ENCODE measurements around the gene AMBRA1.
"Not testable (repeated sequence)": the region's sequence is repeated elsewhere in the genome, so short reads cannot be mapped to it uniquely, and the experiment has no call there.

AMBRA1 gene

DNA sequence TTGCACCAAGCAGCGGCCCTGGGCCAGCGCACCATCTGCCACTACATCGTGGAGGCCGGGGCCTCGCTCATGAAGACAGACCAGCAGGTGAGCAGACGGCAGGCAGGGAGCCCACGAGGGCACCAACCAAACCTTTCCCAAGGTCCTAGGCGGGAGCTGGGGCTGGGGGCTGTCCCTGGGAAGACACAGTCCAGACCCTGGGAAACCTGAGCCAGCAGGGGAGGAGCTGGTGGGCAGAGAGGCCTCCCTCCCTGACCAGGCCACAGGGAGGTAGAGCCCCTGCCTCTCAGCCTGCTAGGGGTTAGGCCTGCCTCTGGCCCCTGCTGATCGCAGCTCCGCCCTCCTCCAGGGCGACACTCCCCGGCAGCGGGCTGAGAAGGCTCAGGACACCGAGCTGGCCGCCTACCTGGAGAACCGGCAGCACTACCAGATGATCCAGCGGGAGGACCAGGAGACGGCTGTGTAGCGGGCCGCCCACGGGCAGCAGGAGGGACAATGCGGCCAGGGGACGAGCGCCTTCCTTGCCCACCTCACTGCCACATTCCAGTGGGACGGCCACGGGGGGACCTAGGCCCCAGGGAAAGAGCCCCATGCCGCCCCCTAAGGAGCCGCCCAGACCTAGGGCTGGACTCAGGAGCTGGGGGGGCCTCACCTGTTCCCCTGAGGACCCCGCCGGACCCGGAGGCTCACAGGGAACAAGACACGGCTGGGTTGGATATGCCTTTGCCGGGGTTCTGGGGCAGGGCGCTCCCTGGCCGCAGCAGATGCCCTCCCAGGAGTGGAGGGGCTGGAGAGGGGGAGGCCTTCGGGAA lies 214.1 kb downstream of the AMBRA1 start:
- H3K27me3 ChIP-seq (ENCODE audit: insufficient read depth, low read length); H3K27ac ChIP-seq (ENCODE audit: low read length); H3K4me1 ChIP-seq (ENCODE audit: insufficient read depth, low read length); H3K9me3 ChIP-seq (ENCODE audit: insufficient read depth, low read depth, low read length): not testable (repeated sequence)
- Histone ChIP-seq H3K36me3 (ENCODE audit: insufficient read depth, low read depth, low read length) (peaks cover 40% of the 10 kb centered on the region), H3K9ac (ENCODE audit: low read depth, low read length) (peak overlapping the region; percentile 41; the same call in 1 of the 2 replicates), H3K4me3 (ENCODE audit: low read length) (peak overlapping the region; percentile 75; the same call in 1 of the 2 replicates)

DNA sequence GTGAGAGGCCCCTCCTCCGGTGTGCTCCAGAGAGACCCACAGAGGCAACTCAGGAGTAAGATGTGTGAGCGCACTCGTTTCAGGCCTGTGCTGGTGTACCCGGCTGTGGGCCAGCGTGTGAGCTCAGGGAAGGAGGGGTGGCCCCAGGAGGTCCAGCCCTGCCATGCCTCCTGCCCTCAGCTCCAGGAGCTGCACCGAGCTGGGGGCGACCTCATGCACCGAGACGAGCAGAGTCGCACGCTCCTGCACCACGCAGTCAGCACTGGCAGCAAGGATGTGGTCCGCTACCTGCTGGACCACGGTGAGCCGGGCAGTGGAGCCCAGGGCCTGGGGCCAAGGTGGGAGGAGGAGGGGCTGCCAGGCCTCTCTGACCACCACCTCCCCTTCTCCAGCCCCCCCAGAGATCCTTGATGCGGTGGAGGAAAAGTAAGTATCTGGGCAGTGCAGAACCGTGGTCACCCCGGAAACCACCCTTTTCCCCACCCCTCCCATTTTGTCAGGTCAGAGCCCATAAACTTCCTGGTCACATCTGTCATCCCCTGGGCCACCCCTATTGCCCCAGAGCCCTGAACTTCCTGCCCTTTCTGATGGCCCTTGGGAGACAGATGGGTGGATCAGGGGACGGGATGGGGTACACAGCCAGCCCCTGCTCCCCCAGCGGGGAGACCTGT lies 214.9 kb downstream of the AMBRA1 start:
- H3K9me3 ChIP-seq (ENCODE audit: insufficient read depth, low read depth, low read length), result no peaks in the 10 kb centered on the region
- H3K4me3 ChIP-seq (ENCODE audit: low read length), result peak overlapping the region; percentile 75; the same call in 1 of the 2 replicates
- H3K4me1 ChIP-seq (ENCODE audit: insufficient read depth, low read length), result peaks cover 3% of the 10 kb centered on the region; the same call in 1 of the 2 replicates
- H3K9ac ChIP-seq (ENCODE audit: low read depth, low read length), result peak overlapping the region; percentile 41; the same call in 1 of the 2 replicates
- H3K36me3 ChIP-seq (ENCODE audit: insufficient read depth, low read depth, low read length), result peaks cover 46% of the 10 kb centered on the region
- no peaks in the 10 kb centered on the region for H3K27me3 ChIP-seq (ENCODE audit: insufficient read depth, low read length)
- no peak overlapping the region for H3K27ac ChIP-seq (ENCODE audit: low read length)

DNA sequence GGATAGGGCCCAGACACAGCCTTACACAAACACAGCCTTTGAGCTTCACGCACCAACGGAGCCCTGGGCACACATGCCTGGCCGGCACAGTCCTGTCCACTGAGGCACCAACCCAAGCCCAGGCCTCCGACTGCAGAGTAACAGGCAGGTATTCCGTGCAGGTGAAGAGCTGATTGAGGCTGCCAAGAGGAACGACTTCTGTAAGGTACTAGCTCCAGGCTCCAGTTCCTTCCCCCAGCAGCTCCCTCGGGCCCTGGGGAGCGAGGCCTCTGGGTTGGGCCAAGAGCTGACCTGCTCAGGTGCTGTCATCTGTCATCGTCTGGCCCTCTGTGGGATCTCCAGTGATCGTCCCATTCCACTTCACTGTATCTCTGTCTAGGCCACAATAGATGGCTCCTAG lies 215.5 kb downstream of the AMBRA1 start:
- peaks cover 3% of the 10 kb centered on the region; the same call in 1 of the 2 replicates for H3K4me1 ChIP-seq (ENCODE audit: insufficient read depth, low read length)
- H3K9ac ChIP-seq (ENCODE audit: low read depth, low read length), result no peak overlapping the region
- H3K36me3 ChIP-seq (ENCODE audit: insufficient read depth, low read depth, low read length), result peaks cover 44% of the 10 kb centered on the region
- no peaks in the 10 kb centered on the region for H3K27me3 ChIP-seq (ENCODE audit: insufficient read depth, low read length)
- H3K9me3 ChIP-seq (ENCODE audit: insufficient read depth, low read depth, low read length), result no peaks in the 10 kb centered on the region
- no peak overlapping the region for H3K4me3 ChIP-seq (ENCODE audit: low read length)
- H3K27ac ChIP-seq (ENCODE audit: low read length), result no peak overlapping the region

DNA sequence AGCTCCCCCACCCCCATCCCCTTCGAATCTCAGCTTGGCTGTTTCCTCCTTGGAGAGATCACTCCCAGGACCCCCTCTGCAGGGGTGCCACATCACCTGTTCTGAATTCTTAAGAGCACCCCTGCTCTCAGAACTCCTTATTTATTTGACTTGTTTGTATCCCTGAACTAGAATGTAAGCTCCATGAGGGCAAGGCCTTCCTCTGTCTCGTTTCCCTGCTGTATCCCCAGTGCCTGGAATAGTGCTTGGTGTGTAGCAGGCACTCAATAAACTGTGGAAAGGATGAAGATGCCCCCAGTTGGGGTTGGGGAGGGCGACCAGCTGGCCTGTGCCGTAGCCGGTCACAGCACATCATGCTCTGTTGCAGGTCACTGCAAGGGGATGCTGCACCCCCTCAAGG lies 216.0 kb downstream of the AMBRA1 start:
- no peak overlapping the region for H3K27ac ChIP-seq (ENCODE audit: low read length)

DNA sequence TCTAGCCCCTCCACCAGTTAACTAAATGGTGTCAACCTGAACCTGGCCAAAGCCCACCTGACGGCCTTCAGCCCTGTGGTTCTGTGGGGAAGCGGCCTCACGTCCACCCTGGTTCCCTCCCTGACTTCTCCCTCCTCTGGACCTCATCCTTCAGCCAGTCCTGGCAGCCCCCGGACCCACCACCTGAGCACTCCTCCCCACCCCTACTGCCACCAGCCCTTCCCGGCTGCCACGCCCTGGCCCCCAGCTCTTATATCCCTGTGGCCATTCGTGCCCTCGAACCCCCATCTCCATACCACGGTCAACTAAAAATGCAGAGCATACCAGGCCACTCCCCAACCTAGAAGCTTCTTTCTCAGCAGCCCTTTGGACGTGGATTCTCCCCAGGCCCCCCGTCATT lies 216.5 kb downstream of the AMBRA1 start:
- Histone ChIP-seq H3K36me3 (ENCODE audit: insufficient read depth, low read depth, low read length) (peaks cover 46% of the 10 kb centered on the region), H3K4me1 (ENCODE audit: insufficient read depth, low read length) (no peaks in the 10 kb centered on the region), H3K27ac (ENCODE audit: low read length) (no peak overlapping the region), H3K4me3 (ENCODE audit: low read length) (no peak overlapping the region), H3K27me3 (ENCODE audit: insufficient read depth, low read length) (no peaks in the 10 kb centered on the region), H3K9me3 (ENCODE audit: insufficient read depth, low read depth, low read length) (no peaks in the 10 kb centered on the region), H3K9ac (ENCODE audit: low read depth, low read length) (no peak overlapping the region)

More for the DNA sequence above, 216.0 kb downstream of the AMBRA1 start:
- Histone ChIP-seq H3K36me3 (ENCODE audit: insufficient read depth, low read depth, low read length) (peaks cover 43% of the 10 kb centered on the region), H3K27me3 (ENCODE audit: insufficient read depth, low read length) (no peaks in the 10 kb centered on the region), H3K4me3 (ENCODE audit: low read length) (no peak overlapping the region), H3K4me1 (ENCODE audit: insufficient read depth, low read length) (peaks cover under 1% of the 10 kb centered on the region; the same call in 1 of the 2 replicates), H3K9ac (ENCODE audit: low read depth, low read length) (no peak overlapping the region), H3K9me3 (ENCODE audit: insufficient read depth, low read depth, low read length) (no peaks in the 10 kb centered on the region)

DNA sequence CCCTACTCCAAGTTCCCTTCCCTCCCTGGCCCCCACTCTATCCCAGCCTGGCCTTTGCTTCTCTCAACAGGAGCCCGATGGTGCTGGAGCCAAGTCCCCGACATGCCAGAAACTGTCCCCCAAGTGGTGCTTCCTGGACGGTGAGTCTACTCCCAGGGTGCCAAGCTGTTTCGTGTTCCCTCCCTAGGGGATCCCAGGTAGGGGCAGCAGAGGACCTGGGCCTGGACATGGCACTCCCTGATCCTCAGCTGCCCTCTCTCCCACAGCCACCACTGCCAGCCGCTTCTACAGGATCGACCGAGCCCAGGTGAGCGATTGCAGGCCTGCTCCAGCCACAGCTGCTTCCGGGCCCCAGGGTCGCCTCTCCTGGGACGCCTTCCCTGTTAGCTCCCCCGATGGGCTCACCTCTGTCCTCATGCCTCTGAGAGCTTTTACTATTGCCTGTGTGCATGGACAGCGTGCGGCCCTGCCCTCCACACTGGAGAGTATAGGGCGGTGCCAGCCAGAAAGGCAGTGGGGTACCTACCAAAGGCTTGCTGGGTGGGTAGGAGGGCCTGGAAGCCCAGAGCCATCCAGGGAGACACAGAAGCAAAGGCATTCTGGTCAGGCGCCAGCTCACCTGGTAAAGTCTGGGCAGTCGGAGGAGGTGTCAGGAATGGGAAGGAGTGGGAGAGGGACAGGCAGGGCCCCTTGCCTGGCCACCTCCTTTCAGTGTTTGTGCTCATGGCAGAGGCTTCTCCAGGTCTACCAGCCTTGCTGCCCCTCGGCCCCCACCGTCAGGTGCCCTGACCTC lies 217.4 kb downstream of the AMBRA1 start:
- Histone ChIP-seq H3K4me3 (ENCODE audit: low read length) (no peak overlapping the region), H3K4me1 (ENCODE audit: insufficient read depth, low read length) (no peaks in the 10 kb centered on the region), H3K9ac (ENCODE audit: low read depth, low read length) (no peak overlapping the region), H3K9me3 (ENCODE audit: insufficient read depth, low read depth, low read length) (no peaks in the 10 kb centered on the region), H3K27me3 (ENCODE audit: insufficient read depth, low read length) (no peaks in the 10 kb centered on the region), H3K27ac (ENCODE audit: low read length) (no peak overlapping the region), H3K36me3 (ENCODE audit: insufficient read depth, low read depth, low read length) (peaks cover 54% of the 10 kb centered on the region)

DNA sequence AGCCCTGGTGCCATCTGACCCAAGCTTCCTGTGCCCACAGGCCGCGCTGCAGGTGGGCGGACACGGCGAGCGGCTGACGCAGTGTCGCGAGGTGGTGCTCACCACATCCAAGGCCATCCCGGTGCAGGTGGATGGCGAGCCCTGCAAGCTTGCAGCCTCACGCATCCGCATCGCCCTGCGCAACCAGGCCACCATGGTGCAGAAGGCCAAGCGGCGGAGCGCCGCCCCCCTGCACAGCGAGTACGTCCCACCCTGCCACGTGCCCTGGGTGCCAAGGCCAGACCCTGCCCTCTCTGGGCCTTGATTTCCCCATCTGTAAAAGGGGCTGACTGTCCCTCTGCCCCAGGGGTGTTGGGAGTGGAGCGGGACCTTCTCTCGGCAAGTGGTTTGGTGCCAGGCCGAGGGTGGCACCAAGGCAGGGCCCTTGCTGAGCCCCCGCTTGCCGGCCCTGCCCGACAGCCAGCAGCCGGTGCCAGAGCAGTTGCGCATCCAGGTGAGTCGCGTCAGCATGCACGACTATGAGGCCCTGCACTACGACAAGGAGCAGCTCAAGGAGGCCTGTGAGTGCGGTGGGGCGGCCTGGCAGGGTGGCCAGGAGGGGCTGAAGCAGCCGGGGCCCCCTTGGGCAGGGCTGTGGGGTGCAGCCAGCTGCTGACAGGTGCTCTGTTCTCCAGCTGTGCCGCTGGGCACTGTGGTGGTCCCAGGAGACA lies 218.3 kb downstream of the AMBRA1 start:
- no peaks in the 10 kb centered on the region for H3K27me3 ChIP-seq (ENCODE audit: insufficient read depth, low read length)
- H3K36me3 ChIP-seq (ENCODE audit: insufficient read depth, low read depth, low read length), result peaks cover 55% of the 10 kb centered on the region
- H3K9me3 ChIP-seq (ENCODE audit: insufficient read depth, low read depth, low read length), result no peaks in the 10 kb centered on the region
- no peak overlapping the region for H3K4me3 ChIP-seq (ENCODE audit: low read length)
- H3K27ac ChIP-seq (ENCODE audit: low read length), result no peak overlapping the region
- H3K4me1 ChIP-seq (ENCODE audit: insufficient read depth, low read length), result no peaks in the 10 kb centered on the region
- no peak overlapping the region for H3K9ac ChIP-seq (ENCODE audit: low read depth, low read length)

DNA sequence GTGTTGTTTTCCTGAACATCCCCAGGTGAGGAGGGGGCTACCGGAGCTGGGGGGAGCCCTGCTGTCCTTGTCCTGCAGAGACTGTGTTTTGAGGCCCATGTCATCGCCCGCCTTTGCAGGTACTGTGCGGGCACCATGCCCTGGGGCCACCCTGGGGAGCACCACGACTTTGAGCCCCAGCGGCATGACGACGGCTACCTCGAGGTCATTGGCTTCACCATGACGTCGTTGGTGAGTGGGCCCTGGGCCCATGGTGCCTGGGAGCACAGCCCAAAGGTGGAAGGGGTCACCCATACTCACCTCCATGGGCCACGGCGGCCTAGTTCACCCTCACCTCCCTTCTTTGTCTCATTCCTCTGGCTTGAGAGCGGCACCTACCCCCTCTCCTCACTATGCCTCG lies 219.0 kb downstream of the AMBRA1 start:
- H3K9ac ChIP-seq (ENCODE audit: low read depth, low read length), result no peak overlapping the region
- H3K27ac ChIP-seq (ENCODE audit: low read length), result no peak overlapping the region
- no peaks in the 10 kb centered on the region for H3K4me1 ChIP-seq (ENCODE audit: insufficient read depth, low read length)
- H3K4me3 ChIP-seq (ENCODE audit: low read length), result no peak overlapping the region
- H3K9me3 ChIP-seq (ENCODE audit: insufficient read depth, low read depth, low read length), result no peaks in the 10 kb centered on the region
- H3K36me3 ChIP-seq (ENCODE audit: insufficient read depth, low read depth, low read length), result peaks cover 61% of the 10 kb centered on the region
- H3K27me3 ChIP-seq (ENCODE audit: insufficient read depth, low read length), result no peaks in the 10 kb centered on the region

DNA sequence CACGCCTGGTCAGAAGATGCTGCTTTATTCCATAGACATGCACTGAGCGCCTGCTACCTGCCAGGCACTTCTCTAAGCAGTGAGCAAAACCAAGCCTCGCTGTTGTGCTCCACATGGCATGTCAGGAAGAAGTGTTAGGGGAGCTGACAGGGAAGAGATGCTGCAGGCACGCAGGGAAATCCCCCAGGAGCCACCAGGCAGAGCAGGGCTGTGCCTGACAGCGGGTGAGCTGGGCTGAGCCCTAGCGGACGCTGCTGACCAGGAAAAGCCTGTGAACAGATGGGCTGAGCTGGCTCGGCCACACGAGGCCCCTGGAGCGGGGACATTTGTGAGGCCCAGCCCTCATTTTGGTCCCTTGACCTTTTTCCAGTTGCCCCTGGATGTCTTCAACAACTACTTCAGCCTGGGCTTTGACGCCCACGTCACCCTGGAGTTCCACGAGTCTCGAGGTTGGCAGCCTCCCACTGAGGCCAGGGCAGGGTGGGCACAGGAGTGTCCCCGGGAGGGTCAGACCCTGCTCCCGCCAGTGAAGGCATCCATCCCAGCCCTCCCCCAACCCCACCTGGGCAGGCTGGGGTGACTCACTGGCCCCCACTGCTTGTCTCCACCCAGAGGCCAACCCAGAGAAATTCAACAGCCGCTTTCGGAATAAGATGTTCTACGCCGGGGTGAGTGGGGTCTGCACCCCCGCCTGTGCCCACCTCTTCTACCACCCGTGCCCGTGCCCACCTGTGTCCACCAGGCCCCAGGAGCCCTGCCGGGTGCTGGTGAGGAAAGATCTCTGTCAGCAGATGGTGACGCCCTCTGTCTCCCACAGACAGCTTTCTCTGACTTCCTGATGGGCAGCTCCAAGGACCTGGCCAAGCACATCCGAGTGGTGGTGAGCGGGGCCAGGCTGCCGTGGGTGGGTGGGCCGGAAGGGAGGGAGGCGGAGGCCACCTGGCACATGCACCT lies 219.8 kb downstream of the AMBRA1 start:
- no peaks in the 10 kb centered on the region for H3K4me1 ChIP-seq (ENCODE audit: insufficient read depth, low read length)
- no peaks in the 10 kb centered on the region for H3K27me3 ChIP-seq (ENCODE audit: insufficient read depth, low read length)
- peaks cover 64% of the 10 kb centered on the region for H3K36me3 ChIP-seq (ENCODE audit: insufficient read depth, low read depth, low read length)
- no peaks in the 10 kb centered on the region for H3K9me3 ChIP-seq (ENCODE audit: insufficient read depth, low read depth, low read length)
- H3K4me3 ChIP-seq (ENCODE audit: low read length), result no peak overlapping the region
- no peak overlapping the region for H3K9ac ChIP-seq (ENCODE audit: low read depth, low read length)
- no peak overlapping the region for H3K27ac ChIP-seq (ENCODE audit: low read length)

DNA sequence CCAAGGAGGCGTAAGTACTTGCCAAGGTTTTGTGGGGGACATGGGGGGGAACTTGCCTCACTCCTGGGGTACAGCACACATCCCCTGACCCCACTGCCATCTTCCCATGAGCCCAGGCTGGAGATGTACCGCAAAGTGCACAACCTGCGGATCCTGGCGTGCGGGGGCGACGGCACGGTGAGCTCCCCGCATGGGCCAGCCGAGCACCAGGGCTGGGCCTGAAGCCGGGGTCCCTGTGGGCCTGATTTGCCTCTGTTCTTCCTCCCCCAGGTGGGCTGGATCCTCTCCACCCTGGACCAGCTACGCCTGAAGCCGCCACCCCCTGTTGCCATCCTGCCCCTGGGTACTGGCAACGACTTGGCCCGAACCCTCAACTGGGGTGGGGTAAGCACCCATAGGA lies 221.3 kb downstream of the AMBRA1 start:
- not testable (repeated sequence) for H3K9me3 ChIP-seq (ENCODE audit: insufficient read depth, low read depth, low read length); H3K9ac ChIP-seq (ENCODE audit: low read depth, low read length); H3K4me3 ChIP-seq (ENCODE audit: low read length); H3K27ac ChIP-seq (ENCODE audit: low read length); H3K4me1 ChIP-seq (ENCODE audit: insufficient read depth, low read length); H3K27me3 ChIP-seq (ENCODE audit: insufficient read depth, low read length)
- peaks cover 66% of the 10 kb centered on the region for H3K36me3 ChIP-seq (ENCODE audit: insufficient read depth, low read depth, low read length)

All from iPS-20b (cell line).